Globus pallidus (tissue), 1 donor: ENCODE measurements around the gene FAM131C.
"Not testable (repeated sequence)": the region's sequence is repeated elsewhere in the genome, so short reads cannot be mapped to it uniquely, and the experiment has no call there.

Source experiments
- DNase-seq: peaks from one replicate; pipeline ENCODE4 v3.0.0-alpha.2; 2015; ENCODE audit warnings: low spot score

FAM131C gene

GRCh38 chr1:16076865-16077238 lies 3.4 kb upstream of the FAM131C start:
- no peak for DNase-seq

GRCh38 chr1:16076031-16076864 lies 2.8 kb upstream of the FAM131C start:
- DNase-seq = no peak

- DNase-seq = no peak
These were observed 2.0 kb upstream of the FAM131C start for GRCh38 chr1:16075337-16076030.

- no peak for DNase-seq
These were observed 766 bp upstream of the FAM131C start for GRCh38 chr1:16074217-16074616.

- DNase-seq = no peak
These were observed 601 bp downstream of the FAM131C start for GRCh38 chr1:16072616-16073484.

- no peak for DNase-seq
These were observed 1.4 kb downstream of the FAM131C start for GRCh38 chr1:16072095-16072494.

- DNase-seq = no peak
These were observed 1.8 kb downstream of the FAM131C start for GRCh38 chr1:16071614-16072013.

- no peak for DNase-seq
These were observed 2.7 kb downstream of the FAM131C start for GRCh38 chr1:16070640-16071355.

GRCh38 chr1:16068356-16069270 lies 4.8 kb downstream of the FAM131C start:
- peak; percentile 54 for DNase-seq

- no peak for DNase-seq
These were observed 5.5 kb downstream of the FAM131C start for GRCh38 chr1:16067933-16068332.

GRCh38 chr1:16067127-16067768 lies 6.2 kb downstream of the FAM131C start:
- no peak for DNase-seq

- no peak for DNase-seq
These were observed 7.2 kb downstream of the FAM131C start for GRCh38 chr1:16066245-16066644.

GRCh38 chr1:16065269-16065576 lies 8.2 kb downstream of the FAM131C start:
- DNase-seq = no peak

- no peak for DNase-seq
These were observed 8.7 kb downstream of the FAM131C start for GRCh38 chr1:16064536-16065268.

GRCh38 chr1:16063921-16064320 lies 9.5 kb downstream of the FAM131C start:
- no peak for DNase-seq

- DNase-seq = no peak
These were observed 10.1 kb downstream of the FAM131C start for GRCh38 chr1:16063226-16063829.

GRCh38 chr1:16062687-16063075 lies 10.8 kb downstream of the FAM131C start:
- not testable (repeated sequence) for DNase-seq

GRCh38 chr1:16061989-16062686 lies 11.3 kb downstream of the FAM131C start:
- DNase-seq = not testable (repeated sequence)

GRCh38 chr1:16061266-16061665 lies 12.2 kb downstream of the FAM131C start:
- DNase-seq = no peak
